ENCODE results near the gene ADRM1.
A peak's percentile ranks its signal among the peaks of the same experiment; 100 is the strongest.

ADRM1 gene

DNA sequence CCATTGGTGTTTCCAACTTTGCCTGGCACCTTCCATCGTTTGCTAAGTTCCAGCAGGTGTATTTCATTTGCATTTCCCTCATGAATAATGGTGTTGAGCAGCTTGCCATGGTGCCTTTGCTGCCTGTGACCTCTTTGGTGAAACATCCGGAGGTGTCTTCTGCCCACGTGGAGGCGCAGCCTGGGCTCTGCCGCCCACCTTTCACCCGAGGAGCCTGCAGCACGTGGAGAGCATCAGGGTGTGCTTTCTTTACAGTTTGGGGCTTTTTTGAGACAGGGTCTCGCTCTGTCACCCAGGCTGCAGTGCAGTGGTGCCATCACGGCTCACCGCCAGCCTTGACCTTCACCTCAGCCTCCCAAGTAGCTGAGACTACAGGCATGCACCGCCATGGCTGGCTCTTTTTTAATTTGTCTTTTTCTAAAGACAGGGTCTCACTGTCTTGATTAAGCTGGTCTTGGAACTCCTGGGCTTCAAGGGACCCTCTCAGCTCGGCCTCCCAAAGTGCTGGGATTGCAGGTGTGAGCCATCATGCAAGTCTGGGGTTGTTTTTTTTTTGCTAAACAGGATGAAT, 3.0 kb upstream of the ADRM1 start:
- Mint-ChIP-seq H3K36me3 (ENCODE audit: low read depth) (peaks cover 15% of the 10 kb centered on the region), H3K9me3 (no peaks in the 10 kb centered on the region), H3K27ac (no peak overlapping the region), H3K4me3 (no peak overlapping the region), H3K4me1 (peaks cover 15% of the 10 kb centered on the region), H3K27me3 (no peaks in the 10 kb centered on the region)
- no peak for ATAC-seq
- DNase-seq: no peak

DNA sequence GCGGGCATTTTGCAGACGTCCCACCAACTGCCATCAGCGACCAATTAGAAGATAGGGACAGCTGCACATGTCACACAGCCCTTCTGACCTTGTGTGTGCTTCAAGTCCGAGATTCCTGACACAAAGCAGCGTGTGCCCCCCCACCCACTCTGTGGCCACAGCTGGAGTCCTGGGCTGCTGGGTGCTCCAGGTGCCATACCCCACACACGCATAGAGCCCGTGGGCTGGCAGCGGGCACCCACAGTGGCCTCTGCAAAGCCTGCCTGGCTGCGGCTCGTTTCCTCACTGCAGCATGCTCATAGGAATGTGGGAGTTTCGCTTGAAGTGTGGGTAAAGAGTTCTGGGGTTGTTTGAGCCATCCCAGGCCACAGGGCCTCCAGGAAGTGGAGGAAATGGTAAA, 2.5 kb upstream of the ADRM1 start:
- Mint-ChIP-seq H3K9me3 (no peaks in the 10 kb centered on the region), H3K27ac (no peak overlapping the region), H3K27me3 (no peaks in the 10 kb centered on the region), H3K36me3 (ENCODE audit: low read depth) (peaks cover 17% of the 10 kb centered on the region), H3K4me3 (no peak overlapping the region), H3K4me1 (peaks cover 18% of the 10 kb centered on the region)
- ATAC-seq (no peak), DNase-seq (no peak)

DNA sequence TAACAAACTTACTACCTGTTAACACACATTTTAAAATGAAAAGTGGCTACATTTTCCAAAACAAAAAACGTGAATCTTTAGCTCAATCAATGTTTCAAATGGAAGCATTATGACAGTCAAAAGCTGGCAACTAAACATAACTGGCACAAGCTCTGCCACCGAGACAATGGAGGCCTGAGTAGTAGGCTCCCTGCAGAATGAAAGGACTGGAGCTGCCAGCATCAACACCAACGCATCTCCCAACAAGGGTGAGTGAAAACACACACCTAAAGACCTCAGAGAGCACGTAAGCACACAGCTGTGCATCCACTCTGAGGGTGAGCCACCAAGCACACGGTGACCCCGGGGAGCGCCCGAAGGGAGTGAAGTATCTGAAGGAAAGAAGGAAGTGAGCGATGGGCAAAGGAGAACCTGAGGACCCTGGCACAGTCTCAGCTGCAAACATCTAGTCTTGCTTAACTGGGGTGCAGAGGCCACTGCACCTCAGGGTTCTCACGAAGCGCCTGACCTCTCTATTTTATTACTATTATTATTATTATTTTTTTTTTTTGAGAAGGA, 1.6 kb upstream of the ADRM1 start:
- Mint-ChIP-seq H3K4me3 (peak overlapping the region; percentile 85), H3K27me3 (no peaks in the 10 kb centered on the region), H3K27ac (no peak overlapping the region), H3K36me3 (ENCODE audit: low read depth) (peaks cover 23% of the 10 kb centered on the region), H3K9me3 (no peaks in the 10 kb centered on the region), H3K4me1 (peaks cover 21% of the 10 kb centered on the region)
- ATAC-seq (no peak), DNase-seq (no peak)

DNA sequence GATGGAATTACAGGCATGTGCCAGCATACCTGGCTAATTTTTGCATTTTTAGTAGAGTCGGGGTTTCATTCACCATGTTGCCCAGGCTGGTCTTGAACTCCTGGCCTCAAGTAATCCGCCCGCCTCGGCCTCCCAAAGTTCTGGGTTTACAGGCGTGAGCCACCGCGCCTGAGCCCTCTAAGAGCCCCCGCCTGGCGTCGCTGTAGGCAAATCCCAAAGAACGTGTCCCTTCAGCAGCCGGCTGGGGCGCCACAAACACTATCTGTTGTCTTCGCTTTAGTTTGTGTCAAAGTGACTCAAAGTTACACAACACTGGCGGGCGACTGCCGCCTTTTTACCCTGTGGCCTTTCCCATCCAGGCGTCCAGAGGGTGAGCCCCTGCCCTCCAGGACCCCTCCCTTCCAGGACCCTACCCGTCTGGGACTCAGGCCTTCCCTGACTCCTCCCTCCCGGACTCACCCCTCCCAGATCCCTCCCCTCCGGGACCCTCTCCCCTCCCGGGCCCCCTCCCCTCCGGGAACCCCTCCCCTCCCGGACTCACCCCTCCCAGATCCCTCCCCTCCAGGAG, 940 bp upstream of the ADRM1 start:
- no peaks in the 10 kb centered on the region for H3K27me3 Mint-ChIP-seq
- peaks cover 21% of the 10 kb centered on the region for H3K4me1 Mint-ChIP-seq
- peak overlapping the region; percentile 85 for H3K4me3 Mint-ChIP-seq
- ATAC-seq (peak; percentile 64), DNase-seq (peak; percentile 89)
- H3K27ac Mint-ChIP-seq: peak overlapping the region; percentile 96
- H3K9me3 Mint-ChIP-seq: no peaks in the 10 kb centered on the region
- peaks cover 24% of the 10 kb centered on the region for H3K36me3 Mint-ChIP-seq (ENCODE audit: low read depth)

DNA sequence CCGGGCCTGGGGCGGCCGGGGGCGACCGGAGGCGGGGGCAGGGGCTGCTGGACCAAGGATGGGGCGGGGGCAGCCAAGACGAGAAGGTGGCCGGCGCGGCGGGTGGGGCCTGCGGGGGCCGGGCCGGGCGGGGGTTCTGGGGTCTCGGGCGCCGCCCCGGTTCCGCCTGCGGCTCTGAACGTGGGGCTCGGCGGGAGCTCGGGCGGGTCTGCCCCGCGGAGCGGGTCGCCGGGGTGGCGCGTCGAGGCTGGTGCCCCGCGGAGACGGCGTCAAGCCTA, 204 bp downstream of the ADRM1 start:
- Mint-ChIP-seq H3K27me3 (no peaks in the 10 kb centered on the region), H3K36me3 (ENCODE audit: low read depth) (peaks cover 26% of the 10 kb centered on the region), H3K4me1 (peaks cover 21% of the 10 kb centered on the region), H3K27ac (no peak overlapping the region), H3K9me3 (no peaks in the 10 kb centered on the region), H3K4me3 (peak overlapping the region; percentile 85)
- no peak for DNase-seq
- no peak for ATAC-seq

DNA sequence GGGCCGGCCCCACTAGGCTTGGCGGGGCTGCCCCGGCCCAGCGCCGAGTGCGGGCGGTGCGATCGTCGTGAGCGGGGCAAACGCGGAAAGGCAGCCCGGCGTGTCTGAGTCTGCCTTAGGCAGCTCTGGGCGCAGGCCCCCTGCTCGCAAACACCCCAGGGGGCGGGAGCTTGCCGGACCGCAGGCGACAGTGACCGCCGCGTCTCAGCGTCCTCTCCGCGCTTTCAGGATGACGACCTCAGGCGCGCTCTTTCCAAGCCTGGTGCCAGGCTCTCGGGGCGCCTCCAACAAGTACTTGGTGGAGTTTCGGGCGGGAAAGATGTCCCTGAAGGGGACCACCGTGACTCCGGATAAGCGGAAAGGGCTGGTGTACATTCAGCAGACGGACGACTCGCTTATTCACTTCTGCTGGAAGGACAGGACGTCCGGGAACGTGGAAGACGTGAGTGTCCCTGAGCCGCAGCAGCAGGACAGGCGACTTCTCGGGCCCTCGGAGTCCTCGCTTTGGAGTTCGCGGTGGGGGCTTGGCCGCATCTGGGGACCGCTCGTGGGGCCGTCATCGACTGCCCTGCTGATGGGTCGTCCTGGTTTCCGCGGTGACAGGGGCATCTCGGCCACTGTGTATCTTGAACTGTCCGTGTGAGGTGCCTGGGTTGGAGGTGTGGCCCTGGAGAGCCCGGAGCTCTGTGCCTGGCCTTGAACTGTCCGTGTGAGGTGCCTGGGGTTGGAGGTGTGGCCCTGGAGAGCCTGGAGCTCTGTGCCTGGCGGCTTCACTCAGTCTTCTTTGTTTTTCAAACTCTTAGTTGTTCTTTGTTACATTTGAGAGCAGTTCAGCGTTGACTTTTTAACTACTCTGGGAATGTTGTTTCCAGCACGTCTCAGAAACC, 786 bp downstream of the ADRM1 start:
- H3K4me1 Mint-ChIP-seq: peaks cover 21% of the 10 kb centered on the region
- no peak for ATAC-seq
- no peaks in the 10 kb centered on the region for H3K9me3 Mint-ChIP-seq
- DNase-seq: peak; percentile 35
- H3K27ac Mint-ChIP-seq: peak overlapping the region; percentile 81
- peak overlapping the region; percentile 93 for H3K4me3 Mint-ChIP-seq
- peaks cover 27% of the 10 kb centered on the region for H3K36me3 Mint-ChIP-seq (ENCODE audit: low read depth)
- no peaks in the 10 kb centered on the region for H3K27me3 Mint-ChIP-seq

DNA sequence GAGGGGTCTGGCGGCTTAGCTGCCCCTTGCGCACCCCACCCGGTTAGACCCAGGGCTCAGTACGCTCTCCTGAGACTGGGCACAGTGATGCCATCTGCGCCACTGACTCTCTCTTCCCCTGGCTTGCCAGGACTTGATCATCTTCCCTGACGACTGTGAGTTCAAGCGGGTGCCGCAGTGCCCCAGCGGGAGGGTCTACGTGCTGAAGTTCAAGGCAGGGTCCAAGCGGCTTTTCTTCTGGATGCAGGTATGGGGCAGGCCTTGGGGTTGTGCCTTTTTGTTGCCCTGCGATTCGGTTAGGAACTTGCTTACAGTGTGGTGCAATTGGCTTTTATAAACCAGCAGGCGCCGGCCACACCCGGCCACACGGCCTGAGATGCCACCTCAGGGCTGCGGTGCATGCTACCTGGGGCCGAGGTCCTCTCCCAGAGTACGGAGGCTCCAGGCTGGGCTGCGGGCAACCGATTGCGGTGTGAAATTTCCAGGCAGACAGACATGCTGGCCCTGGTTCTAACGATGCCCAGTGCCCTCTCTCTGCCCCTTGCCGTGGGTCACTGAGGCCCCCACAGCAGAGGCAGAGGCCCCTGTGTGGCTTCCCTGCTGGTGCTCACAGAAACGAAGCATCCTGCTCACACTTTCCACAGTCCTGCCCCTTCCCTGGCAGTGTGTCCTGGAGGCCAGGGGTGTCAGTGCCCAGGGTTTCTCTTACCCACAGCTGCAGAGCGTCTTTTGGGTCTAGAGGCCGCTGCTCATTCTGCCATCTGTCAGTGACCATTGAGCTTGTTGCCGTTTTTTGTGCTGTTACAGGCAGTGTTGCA, 1.7 kb downstream of the ADRM1 start:
- peaks cover 21% of the 10 kb centered on the region for H3K4me1 Mint-ChIP-seq
- no peaks in the 10 kb centered on the region for H3K9me3 Mint-ChIP-seq
- H3K27me3 Mint-ChIP-seq: no peaks in the 10 kb centered on the region
- peak overlapping the region; percentile 81 for H3K27ac Mint-ChIP-seq
- ATAC-seq: no peak
- no peak for DNase-seq
- H3K4me3 Mint-ChIP-seq: peak overlapping the region; percentile 93
- H3K36me3 Mint-ChIP-seq (ENCODE audit: low read depth): peaks cover 27% of the 10 kb centered on the region

DNA sequence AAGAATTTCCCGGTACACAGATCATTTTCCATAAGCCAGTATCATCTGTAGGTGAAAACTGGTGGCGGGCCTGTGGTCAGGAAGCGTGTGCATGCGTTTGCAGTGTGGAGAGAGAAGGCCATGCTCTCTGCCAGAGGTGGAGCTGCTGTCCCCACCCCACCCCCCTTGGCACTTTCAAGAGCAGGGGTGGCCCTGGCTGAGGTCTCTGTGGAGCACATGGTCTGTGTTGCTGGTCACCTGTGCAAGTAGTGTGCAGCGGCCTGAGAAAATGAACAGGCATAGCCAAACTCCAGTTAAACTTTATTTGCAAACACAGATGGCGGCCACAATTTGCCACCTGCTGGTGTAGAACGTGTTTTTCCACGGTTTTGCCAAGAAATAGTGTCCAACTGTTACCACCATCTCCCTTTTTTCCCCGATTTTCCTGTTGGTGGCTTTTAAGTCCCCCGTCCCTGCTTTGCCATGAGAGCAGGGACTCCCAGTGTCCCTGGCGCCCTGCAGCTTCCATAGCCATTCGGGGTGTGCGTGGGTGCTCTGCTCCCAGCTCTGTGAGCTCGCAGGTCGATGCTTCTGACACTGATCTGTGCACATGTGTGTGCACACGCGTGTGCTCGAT, 2.5 kb downstream of the ADRM1 start:
- Mint-ChIP-seq H3K9me3 (no peaks in the 10 kb centered on the region), H3K4me1 (peaks cover 21% of the 10 kb centered on the region), H3K27me3 (no peaks in the 10 kb centered on the region), H3K36me3 (ENCODE audit: low read depth) (peaks cover 27% of the 10 kb centered on the region), H3K4me3 (peak overlapping the region; percentile 93), H3K27ac (peak overlapping the region; percentile 81)
- ATAC-seq (no peak), DNase-seq (no peak)

DNA sequence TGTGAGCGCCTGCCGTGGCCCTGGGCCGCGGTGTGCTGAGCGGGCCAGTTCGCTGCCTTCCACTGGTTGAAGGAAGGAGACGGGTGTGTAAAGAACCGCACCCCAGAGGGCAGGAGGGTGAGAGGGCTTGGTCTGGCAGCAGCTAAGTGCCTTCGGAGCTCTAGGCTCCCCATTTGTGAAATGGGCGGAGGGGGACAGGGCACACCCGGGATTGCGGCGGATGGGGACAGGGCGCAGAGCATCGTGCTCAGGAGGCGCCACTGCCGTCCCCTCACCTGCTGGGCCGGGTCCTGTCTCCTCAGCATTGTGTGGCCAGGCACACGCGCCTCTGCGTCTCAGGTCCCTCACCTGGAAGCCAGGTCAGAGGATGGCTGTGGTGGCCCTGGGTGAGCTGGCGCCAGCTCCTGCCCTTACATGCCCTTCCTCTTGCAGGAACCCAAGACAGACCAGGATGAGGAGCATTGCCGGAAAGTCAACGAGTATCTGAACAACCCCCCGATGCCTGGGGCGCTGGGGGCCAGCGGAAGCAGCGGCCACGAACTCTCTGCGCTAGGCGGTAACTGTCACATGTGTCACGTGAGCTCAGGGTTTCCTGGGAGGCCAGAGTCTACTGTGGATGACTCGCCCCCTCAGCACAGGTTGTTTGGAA, 3.1 kb downstream of the ADRM1 start:
- H3K27me3 Mint-ChIP-seq: no peaks in the 10 kb centered on the region
- H3K4me3 Mint-ChIP-seq: peak overlapping the region; percentile 93
- ATAC-seq (no peak), DNase-seq (no peak)
- peaks cover 27% of the 10 kb centered on the region for H3K36me3 Mint-ChIP-seq (ENCODE audit: low read depth)
- H3K9me3 Mint-ChIP-seq: no peaks in the 10 kb centered on the region
- H3K4me1 Mint-ChIP-seq: peaks cover 21% of the 10 kb centered on the region
- peak overlapping the region; percentile 81 for H3K27ac Mint-ChIP-seq

DNA sequence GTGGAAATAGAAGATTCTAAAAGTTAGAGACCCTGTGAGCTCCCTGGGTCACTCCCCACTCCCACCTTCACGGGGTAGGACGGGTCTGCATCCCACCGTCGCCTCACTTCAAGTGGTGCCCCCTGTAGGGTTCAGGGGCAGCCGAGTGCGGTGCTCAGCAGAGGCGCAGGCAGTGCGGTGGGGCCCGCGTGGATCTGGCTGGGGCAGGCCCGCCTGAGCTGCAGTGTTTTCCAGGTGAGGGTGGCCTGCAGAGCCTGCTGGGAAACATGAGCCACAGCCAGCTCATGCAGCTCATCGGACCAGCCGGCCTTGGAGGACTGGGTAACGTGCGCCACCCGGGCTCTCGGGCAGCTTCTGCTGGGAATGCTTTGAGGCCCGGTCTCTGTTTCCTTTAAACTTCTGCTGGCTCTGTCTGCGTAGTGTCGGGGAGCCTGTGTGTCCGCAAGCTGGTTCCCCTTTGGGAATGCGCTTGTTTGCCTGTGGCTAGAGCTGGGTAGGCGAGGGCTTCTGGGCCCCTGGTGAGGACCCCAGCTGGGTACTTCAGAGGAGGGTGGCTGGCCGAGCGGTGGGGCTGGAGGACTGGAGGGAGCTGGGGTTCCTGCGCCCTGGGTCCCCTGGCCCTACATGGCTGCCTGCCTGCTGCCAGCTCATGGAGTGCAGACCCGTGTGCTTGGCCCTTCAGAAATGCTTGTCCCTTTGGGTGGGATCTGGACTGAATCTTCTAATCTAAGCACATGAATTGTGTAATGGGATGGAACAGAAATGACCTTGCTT, 3.8 kb downstream of the ADRM1 start:
- Mint-ChIP-seq H3K27me3 (no peaks in the 10 kb centered on the region), H3K4me3 (no peak overlapping the region), H3K4me1 (peaks cover 18% of the 10 kb centered on the region), H3K36me3 (ENCODE audit: low read depth) (peaks cover 27% of the 10 kb centered on the region), H3K27ac (no peak overlapping the region), H3K9me3 (no peaks in the 10 kb centered on the region)
- ATAC-seq: no peak
- DNase-seq: no peak

DNA sequence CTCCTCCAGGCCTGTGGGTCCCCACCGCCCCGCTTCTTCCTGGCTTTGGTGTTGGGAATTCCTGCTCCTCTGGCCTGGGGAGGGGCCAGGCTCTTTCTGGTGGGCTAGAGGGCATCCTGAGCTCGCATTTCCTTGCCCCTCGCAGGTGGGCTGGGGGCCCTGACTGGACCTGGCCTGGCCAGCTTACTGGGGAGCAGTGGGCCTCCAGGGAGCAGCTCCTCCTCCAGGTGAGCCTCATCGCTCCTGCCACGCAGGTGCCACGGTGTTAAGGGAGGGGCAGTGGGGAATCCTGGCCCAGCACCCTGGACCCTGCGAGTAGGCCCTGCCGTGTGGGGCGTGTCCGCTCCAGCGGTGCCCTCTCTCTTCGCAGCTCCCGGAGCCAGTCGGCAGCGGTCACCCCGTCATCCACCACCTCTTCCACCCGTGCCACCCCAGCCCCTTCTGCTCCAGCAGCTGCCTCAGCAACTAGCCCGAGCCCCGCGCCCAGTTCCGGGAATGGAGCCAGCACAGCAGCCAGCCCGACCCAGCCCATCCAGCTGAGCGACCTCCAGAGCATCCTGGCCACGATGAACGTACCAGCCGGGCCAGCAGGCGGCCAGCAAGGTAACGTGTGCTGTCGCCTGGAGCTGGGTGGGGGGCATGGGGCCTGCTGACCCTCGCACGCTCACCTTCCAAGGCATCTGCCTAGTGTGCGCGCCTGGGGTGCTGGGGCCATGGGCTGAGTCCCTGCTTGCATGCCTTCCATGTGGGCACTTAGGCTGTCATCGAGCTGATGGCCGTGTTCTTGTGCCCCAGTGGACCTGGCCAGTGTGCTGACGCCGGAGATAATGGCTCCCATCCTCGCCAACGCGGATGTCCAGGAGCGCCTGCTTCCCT, 4.7 kb downstream of the ADRM1 start:
- no peak for ATAC-seq
- H3K9me3 Mint-ChIP-seq: no peaks in the 10 kb centered on the region
- H3K4me1 Mint-ChIP-seq: peaks cover 16% of the 10 kb centered on the region
- no peaks in the 10 kb centered on the region for H3K27me3 Mint-ChIP-seq
- peaks cover 27% of the 10 kb centered on the region for H3K36me3 Mint-ChIP-seq (ENCODE audit: low read depth)
- no peak overlapping the region for H3K27ac Mint-ChIP-seq
- DNase-seq: no peak
- H3K4me3 Mint-ChIP-seq: no peak overlapping the region

DNA sequence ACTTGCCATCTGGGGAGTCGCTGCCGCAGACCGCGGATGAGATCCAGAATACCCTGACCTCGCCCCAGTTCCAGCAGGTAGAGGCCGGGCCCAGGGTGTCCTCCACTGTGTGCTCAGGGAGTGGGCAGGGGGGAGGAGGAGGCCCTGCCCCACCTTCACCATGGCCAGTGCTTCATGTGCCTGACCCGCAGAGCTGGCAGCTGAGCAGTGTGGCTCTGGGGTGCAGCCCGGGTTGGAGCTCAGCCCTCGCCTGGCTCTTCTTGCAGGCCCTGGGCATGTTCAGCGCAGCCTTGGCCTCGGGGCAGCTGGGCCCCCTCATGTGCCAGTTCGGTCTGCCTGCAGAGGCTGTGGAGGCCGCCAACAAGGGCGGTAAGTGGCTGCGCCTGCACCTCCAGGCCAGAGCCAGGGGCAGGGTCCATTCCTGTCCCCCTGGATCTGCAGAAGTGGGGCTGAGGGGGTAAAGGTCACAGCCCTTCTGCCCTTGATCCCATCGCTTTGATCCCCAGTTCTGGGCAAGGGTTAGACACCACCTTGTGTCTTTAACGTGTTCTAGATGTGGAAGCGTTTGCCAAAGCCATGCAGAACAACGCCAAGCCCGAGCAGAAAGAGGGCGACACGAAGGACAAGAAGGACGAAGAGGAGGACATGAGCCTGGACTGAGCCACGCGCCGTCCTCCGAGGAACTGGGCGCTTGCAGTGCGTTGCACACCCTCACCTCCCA, 5.5 kb downstream of the ADRM1 start:
- Mint-ChIP-seq H3K4me3 (no peak overlapping the region), H3K36me3 (ENCODE audit: low read depth) (peaks cover 27% of the 10 kb centered on the region), H3K27me3 (no peaks in the 10 kb centered on the region), H3K27ac (no peak overlapping the region), H3K4me1 (peaks cover 16% of the 10 kb centered on the region), H3K9me3 (no peaks in the 10 kb centered on the region)
- DNase-seq (no peak), ATAC-seq (no peak)

All from activated naive CD8-positive, alpha-beta T cell treated with anti-CD3 and anti-CD28 coated beads, Interleukin-2, amount 50 U/mL, for 24 hours (primary cell).